Kasumi-1 (cell line): ENCODE results near the gene STYXL2.

ENCODE experiments used
- DNase-seq, 2 experiments: peaks; one replicate each; lab custom pipeline; 2025; lab: John Stamatoyannopoulos, UW

STYXL2 gene

DNA sequence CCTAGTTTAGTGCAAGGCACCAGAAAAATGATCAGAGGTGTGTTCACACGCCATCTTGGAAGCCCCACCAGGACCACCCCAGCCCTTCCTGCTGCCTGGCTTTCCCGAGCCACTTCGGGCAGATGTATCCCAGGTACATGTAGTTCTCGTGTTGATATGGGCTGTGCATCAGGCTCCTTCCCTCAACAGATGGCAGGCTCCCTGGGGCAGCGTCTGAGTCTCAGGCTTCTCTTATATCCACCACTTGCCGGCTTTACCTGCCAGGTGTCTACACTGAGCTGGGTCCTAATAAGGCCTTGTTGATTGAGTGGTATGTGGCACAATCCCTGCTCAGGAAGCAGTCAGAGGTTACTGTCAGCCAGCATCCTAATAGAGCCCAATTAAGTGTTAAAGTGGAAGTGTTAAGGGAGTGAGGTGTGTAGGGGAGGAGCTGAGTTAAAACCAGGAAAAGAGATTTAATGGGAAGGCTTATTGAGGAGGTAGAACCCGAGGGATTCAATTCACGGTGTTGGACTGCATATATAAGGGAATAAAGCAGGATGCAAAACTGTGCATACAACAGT lies 12.2 kb upstream of the STYXL2 start:
- no peak for DNase-seq

DNA sequence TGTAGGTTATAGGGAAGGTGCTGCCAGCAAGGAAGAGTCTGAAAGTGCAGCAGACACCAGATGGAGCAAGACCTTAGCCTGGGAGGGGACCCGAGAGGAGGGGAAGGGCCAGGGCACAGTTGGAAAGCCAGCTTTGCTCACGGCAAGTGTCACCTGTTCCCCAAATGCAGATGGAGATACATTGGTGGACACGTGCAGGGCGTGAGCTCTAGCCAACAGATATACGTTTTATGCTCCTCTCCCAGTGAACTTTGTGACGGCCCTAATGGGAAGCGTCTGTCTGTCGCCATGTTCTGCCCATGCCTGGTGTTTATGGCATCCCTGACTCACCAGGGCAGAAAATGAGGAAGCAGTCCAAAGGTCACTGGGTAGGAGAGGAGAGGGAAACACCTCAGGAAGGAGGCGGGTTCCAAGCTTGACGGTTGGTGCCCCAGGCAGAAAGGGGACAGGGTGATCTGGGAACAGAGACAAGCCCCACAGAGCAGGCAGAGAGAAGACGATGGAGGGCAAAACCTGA lies 11.3 kb upstream of the STYXL2 start:
- DNase-seq = peak; percentile 42 to 52

DNA sequence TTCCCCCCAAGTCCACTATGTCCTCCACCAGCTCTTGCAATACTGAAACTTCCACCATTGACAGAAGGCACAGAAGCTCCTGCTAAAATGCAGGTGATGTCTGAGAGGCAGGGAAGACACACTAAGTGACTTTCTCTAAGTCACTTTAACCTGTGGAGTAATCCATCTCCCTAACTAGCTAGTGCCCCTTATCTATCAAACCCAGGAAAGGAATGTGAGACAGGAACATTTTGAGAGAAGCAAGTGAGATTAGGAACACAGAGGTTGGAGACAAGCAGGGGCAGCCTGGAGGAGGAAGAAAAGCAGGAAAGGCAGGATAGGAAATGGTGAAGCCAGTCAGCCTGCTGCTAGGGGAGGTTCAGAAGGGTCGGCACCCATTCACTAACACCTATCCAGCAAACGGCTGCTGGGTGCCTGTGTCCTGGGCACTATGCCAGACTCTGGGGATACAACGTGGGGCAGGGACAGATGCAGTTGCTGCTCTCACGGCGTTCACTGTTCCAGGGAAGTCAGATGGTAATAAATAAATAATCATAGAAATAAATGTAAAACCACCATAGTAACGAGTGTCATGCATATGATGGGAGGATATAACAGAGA lies 10.7 kb upstream of the STYXL2 start:
- DNase-seq = peak in 1 of 2 experiments; percentile 8

DNA sequence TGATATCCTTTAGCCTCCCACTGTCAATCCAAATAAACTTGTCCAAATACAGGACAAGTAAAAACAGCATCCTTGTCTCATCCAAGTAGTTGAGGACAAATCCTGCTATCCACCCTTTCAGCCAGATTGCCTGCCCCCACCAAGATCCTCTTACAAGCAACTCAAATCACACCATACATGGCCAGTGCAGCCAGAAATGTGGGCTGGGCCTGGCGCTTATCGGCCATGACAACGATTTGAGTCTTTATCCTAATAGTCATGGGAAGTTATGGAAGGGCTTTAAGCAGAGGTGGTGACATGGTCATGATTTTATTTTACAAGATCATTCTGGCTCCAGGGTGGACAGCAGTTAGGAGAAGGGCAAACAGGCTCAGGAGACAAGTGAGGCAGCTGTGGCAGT lies 10.0 kb upstream of the STYXL2 start:
- no peak for DNase-seq

DNA sequence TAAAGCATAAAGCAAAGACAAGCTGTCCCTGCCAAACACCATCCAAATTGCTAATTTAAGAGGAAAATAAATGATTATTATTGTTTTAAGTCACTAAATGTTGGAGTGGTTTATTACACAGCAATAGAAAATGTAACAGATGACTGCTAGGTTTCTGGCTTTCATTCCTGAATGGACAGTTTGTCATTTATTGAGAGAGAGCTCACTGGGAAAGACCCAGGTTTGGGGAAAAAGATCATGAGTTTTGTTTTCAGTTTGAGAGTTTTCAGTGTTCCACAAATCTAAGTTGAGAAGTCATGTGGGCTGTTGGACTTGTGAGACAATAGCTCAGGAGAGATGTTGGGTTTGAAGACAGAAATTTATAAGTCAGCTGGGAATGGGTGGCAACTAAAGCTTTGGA lies 9.1 kb upstream of the STYXL2 start:
- no peak for DNase-seq

DNA sequence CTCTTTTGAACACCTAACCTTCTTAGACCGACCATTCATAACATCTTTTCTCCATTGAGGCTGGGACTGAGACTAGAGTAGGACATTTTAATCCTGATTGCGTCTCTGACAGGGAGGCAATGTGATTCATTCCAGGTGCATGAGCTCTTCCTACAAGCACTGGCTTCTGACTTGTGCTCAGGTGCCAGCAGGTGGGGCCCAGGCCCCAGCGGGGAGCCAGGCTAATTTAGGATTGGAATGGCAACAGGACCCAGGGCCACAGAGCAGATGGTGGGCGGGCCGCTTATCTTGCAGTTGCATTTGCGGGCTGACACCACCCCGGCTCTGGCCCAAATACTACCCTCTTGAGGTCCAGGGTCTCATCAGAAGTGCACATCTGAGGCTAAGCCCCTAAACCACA lies 7.8 kb upstream of the STYXL2 start:
- no peak for DNase-seq

DNA sequence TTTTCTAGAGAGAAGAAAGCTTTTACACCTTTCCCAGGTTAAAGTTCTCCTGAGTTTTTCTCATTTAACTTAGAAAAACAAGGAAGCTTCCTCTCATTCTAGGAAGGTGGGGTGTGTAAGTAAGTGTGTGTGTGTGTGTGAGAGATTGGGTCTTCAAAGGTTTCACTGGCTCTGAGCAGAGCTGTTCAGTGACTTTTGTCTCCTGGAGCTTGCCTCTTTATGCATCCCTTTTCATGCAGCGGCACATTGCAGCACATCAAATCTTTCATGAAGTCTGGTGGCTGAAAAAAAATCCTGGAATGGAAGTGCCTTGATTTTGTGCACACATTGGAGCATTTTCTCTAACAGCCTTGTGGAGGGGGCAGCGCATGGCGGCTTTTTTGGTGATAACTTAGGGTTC lies 7.1 kb upstream of the STYXL2 start:
- no peak for DNase-seq

DNA sequence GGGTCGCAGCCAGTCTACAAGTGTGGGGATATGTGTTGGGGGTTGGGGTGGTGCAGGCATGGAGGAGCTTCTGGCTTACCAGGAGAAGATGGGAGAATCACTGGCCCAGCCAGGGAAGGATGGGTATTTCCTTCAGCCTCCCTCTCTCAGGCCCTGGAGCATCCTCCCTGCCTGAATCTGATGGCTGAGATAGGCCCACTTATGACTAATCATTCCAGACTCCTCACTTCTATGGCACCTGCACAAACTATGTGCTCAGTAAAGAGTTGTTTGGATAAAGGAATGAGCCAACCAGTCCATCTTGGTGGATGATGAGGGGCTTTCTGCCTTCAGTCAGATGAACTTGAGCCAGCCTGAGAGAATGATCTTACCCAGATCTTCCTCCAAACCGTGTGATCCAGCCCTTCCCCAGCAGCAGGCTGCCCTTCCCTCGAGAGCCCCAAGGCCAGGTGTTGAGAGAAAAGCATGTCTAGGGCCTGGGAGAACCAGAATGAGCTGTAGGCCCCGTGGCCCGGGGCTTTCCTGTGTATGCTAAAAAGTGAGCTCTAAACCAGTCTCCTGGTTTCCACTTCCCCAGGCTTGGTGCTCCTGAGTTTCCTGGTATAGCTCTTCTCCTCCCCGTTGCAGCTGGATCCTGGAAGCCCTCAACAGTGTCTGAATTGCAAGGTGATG lies 5.0 kb upstream of the STYXL2 start:
- no peak for DNase-seq

DNA sequence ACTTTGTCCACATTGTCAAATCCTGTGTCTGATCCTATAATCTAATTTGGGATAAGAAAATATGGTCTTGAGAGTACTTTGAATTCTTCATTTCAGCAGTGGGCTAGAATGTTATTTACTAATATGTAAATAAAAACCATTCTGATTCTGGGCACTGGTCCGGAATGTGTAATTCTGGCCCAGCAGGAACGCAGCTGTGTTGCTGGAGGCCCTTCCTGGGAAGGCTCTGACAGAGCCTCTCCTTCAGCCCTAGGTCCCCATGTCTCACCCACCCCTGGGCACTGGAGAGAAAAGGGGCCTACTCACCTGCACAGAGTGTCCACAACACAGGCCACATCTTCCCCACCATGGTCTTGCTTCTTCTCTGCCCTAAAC lies 3.9 kb upstream of the STYXL2 start:
- no peak for DNase-seq

DNA sequence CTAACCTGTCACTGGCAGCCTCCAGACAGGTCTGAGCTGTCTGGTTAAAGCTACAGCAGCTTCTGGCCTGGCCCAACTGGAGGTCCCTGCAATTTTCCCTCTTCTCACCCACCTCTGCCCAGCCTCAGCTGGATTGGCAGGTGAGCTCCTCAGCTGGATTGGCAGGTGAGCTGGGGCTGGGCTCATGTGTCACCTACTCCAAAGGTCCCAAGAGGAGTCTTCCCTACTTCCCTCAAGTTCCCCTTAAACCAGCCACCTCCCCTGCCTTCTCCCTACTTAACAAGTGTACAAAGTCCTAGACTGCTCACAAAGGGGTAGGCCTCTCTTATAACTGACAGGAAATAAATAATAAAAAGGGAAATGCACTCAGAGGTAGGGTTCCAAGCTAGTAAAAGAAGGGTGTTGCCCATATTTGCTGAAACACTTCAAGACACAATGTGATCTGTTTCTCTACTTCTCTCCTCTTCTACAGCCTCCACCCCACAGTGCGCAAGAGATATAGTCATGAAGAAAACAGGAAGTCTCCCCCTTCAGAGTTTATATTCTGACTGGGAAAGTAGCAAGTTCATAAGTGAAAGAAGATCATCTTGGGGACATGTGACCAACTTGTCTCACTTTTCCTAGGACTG lies 3.4 kb upstream of the STYXL2 start, which contains the start of gene GPA33:
TSS of gene GPA33 (minus strand) at position 64 of the 629 bp plus-strand sequence. CDS start 90 bp downstream, outside the sequence.
- DNase-seq = peak; percentile 84 to 87

DNA sequence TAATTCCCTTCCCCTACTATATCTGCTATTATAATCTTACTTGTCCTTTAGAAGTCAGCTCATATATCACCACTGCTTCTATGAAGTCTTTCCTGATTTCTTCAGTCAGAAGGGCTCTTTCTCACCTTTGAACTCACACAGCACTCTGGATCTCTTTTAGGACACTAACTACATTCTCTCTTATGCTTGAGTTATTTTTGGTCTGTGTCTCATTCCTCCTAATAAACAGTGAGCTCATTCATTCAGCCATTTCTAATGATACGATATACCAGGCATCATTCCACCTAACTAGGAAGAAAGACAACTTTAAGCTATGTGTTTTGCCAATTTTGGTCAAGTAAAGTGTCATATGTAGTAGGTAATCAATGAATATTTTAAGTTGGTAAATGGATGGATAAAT lies 1.2 kb upstream of the STYXL2 start:
- DNase-seq = no peak

DNA sequence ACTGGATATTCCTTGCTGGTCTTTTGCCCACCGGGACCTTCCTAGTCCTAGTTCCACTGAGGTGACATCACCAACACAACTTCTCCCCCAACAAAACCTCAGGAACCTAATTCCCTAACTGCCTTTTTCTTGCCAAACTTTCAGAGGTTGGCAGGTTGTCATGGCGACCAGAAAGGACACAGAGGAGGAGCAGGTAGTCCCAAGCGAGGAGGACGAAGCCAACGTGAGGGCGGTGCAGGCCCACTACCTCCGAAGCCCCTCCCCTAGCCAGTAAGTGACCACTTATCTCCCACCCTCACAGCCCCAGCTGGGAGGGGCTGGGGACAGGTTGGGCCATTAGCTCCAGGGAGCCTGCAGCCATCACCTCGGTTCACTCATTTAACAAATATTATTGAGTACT lies 815 bp downstream of the STYXL2 start:
- DNase-seq = no peak

DNA sequence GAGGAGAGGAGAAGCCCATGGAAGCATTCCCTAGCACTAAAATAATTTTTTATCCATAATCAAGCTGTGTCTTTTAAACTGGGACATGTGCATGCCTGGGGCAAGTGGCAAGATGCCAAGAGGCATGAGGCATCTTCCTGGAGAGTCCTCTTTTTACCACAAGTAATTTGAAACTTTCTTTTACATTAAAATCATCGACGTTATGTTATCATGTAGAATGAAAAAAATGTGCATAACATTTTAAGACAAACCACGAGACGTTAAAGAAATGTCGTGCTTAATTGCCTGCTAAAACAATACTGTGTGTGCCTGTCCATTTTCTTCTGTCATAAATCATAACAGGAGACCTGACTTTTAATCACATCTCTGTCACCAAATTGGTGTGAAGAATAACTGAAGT lies 1.5 kb downstream of the STYXL2 start:
- peak; percentile 37 to 52 for DNase-seq

DNA sequence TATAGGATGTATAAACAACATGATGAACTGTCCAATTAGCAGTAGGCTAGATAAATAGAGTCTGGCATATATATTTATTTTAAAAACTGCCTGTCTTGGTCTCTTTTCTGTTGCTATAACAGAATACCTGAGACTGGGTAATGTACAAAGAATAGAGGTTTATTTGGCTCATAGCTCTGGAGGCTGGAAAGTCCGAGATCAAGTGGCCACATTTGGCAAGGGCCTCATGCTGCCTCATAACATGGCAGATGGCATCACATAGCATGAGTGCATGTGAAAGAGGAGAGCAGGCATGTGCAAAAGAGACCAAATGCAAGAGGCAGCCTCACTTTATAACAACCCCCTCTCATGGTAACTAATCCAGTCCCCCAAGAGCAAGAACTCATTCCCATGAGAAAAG lies 6.0 kb downstream of the STYXL2 start:
- DNase-seq = no peak

DNA sequence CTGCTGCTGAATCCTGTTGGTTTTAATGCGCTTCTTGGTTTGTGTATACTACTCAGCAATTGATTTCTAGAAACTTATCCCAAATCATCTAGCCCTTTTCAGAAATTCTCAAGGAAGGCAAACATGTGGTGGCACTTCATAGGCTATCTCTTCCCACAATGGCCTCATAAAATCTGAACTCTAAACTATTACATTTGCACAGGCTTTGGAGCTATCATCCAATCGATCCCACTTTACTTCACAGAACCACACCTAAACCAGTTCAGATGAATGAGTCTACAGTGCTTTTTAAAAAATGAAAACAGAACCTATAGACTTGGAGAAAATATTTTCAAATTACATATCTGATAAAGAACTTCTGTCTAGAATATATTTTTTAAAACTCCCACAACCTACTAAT lies 6.9 kb downstream of the STYXL2 start:
- no peak for DNase-seq

DNA sequence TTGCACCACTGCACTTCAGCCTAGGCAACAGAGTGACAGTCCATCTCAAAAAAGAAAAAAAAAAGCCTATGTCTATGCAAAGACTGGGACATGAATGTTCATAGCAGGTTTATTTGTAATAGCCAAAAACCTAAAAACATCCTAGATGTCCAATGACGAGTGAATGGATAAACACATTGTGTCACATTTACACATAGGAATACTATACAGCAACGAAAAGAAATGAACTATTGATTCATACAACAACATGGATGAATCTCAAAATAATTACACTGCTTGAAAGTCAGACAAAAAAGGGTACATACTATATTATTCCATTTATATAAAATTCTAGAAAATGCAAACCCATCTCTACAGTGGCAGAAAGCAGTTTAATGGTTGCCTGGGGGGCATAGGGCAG lies 7.9 kb downstream of the STYXL2 start:
- no peak for DNase-seq

DNA sequence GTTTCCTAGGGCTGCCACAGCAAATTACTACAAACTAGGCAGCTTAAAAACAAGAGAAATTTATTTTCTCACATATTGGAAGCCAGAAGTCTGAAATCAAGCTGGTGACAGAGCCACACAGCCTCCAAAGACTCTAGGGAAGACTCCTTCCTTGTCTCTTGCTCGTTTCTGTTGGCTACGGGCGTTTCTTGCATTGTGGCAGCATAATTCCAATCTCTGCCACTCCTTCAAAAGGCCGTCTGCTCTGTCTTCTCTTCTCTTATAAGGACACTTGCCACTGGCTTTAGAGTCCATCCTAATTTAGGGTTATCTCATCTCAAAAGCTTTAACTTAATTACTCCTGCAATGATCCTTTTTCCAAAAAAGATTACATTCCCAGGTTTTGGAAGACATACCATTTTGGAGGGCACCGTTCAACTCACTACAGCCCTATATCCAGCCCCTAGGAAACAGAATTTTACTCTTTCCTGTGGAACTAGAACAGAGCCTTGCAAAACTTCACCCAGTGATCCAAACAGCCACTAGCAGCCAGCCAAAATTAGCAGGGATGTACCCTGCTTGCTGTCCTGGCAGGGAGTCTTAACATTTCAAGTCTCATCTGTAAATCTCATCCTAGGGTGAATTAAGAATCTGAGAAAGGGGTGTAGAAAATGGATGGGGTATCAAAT lies 9.2 kb downstream of the STYXL2 start:
- DNase-seq = no peak

DNA sequence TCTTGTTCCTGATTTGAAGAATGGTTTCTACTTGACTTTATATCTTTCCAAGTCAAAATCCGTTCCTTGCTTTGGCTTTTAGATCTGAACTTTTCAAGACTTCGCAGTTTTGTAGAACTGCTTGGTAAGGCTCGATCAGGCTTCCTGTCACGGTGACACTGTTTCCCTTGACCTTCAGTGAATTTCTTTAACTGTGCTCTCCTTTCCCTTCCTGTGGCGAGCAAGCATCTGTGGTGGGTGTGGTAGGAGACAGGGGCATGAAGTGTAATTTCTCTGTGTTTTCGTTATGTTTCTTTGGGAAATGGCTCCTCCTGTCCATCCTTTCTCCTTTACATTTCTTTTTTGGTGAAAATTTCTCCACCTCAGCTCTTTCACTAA lies 10.4 kb downstream of the STYXL2 start:
- DNase-seq = peak; percentile 58 to 71

DNA sequence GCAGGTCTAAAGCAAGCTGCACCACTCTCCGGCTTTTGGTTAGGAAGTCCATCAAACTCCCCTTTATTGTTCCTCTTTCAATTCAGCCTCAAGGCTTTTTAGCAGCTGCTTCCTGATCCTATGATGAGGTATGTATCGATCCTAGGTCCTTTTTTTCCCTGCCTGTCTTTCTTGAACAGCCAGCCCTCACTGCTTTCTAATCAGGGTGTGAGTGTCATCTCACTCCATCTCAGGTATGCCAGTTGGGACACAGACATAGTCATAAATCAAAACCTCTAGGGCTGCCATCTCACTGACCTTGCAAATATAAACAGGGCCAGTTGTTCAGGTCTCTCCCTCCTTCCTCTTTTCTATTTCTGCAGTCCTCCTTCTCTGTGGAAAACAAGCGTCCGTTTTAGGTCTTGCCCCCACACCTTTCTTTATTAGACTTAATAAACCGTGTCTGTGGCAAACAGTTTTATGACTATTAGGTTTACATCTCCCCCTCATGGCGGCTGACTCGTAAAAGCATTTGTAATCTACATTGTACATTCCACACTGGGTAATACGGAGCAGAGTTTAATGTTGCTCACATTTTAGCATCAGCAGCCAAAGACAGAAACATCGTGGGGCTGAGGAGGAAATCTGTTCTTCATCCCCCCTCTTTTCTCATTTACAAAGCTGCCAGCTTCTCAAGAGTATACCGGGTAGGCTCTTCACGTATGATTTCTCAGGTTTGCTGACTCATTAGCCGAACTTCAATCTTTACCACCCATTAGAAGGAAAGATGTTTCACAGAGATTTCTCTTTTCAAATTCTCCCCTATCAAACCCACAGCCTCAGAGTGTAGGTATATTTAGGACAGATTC lies 11.6 kb downstream of the STYXL2 start:
- peak; percentile 19 to 35 for DNase-seq

DNA sequence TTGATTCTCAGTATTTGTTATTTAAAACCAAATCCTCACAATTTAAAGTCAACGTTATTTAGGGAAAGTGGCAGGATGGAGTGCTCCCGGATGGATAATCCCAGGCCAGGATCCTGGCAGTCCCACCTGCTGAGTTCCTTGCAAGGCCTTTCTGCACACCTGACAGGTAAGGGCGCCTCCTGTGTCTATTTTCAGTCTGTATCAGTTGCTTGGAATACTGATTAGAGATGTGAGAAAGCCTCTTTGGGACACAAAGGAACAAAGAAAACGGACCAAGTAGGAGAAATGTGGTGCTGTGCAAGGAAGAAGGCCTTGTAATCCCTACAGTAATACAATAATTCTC lies 12.2 kb downstream of the STYXL2 start:
- no peak for DNase-seq

DNA sequence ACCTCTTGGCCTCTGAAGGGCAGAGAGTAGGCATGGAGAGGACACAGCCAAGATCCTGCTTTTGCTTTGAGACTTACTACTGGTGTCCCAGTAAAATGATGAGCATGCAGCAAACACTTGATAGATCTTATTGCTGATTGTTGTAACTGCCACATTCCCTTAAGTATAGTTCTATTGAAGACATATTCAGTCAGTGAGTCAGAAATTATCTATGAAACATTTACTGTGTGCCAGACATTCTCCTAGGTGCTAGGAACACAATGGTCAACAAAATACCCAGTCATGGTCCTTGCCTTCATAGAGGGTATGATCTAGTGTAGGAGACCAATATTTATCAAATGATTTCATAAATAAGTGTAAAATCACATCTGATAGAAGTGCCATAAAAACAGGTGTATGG lies 13.6 kb downstream of the STYXL2 start:
- no peak for DNase-seq

DNA sequence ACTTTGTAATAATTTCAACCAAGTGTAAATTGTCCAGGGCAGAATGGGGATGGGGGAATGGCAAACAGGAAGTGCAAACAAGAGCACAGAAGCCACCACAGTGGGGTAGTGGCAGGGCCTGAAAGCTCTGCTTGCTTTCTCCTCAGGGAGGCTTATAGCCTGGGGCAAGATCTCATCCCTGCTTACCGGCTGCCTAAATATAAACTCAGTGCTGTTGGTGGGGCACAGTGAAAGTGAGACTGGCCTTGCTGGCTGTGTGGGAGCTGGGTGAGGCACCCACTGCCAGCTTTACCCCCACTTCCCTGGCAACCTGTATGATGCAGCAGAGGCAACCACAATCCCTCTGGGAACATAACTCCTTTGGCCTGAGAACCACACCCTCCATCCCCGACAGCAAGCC lies 15.2 kb downstream of the STYXL2 start:
- no peak for DNase-seq
